Nephron progenitor cell (in vitro differentiated cells): ENCODE data around the gene STAT3.
A peak's percentile ranks its signal among the peaks of the same experiment; 100 is the strongest.
"Not testable (repeated sequence)": the region's sequence is repeated elsewhere in the genome, so short reads cannot be mapped to it uniquely, and the experiment has no call there.

ENCODE experiments used
- DNase-seq: peaks from one replicate; pipeline ENCODE4 v3.0.0; 2021
- H3K27ac Mint-ChIP-seq: 2 replicates; pipeline ENCODE4 v1.8.0; 2021; ENCODE audit warnings: mild to moderate bottlenecking, moderate library complexity, mixed read lengths
- H3K27me3 Mint-ChIP-seq: 2 replicates; pipeline ENCODE4 v1.8.0; 2021; ENCODE audit warnings: mild to moderate bottlenecking, low read depth, mixed read lengths; ENCODE audit not compliant: poor library complexity
- H3K36me3 Mint-ChIP-seq: 2 replicates; pipeline ENCODE4 v1.8.0; 2021; ENCODE audit warnings: low read depth, mixed read lengths
- H3K4me1 Mint-ChIP-seq: 2 replicates; pipeline ENCODE4 v1.8.0; 2021; ENCODE audit warnings: mixed read lengths
- H3K4me3 Mint-ChIP-seq: 2 replicates; pipeline ENCODE4 v1.8.0; 2021; ENCODE audit warnings: mild to moderate bottlenecking, moderate library complexity, mixed read lengths
- H3K9me3 Mint-ChIP-seq: 2 replicates; pipeline ENCODE4 v1.8.0; 2021; ENCODE audit warnings: mild to moderate bottlenecking, moderate library complexity, mixed read lengths
- CTCF ChIP-seq: fragments of 200-600 bp; sonication (generic); IDR thresholded peaks from 2 replicates; pipeline ENCODE4 v1.5.0; 2021; ENCODE audit warnings: antibody characterized with exemption

The STAT3 gene

GRCh38 chr17:42380935-42381334, 7.3 kb downstream of the STAT3 start:
- H3K27me3 Mint-ChIP-seq: peaks cover 4% of the 10 kb centered on the region
- peaks cover 15% of the 10 kb centered on the region for H3K4me1 Mint-ChIP-seq
- peaks cover 16% of the 10 kb centered on the region for H3K36me3 Mint-ChIP-seq

GRCh38 chr17:42378959-42379594, 9.2 kb downstream of the STAT3 start:
- Mint-ChIP-seq H3K27ac (peak overlapping the region; percentile 95), H3K4me1 (peaks cover 15% of the 10 kb centered on the region), H3K36me3 (peaks cover 12% of the 10 kb centered on the region), H3K4me3 (no peak overlapping the region), H3K27me3 (peaks cover 4% of the 10 kb centered on the region), H3K9me3 (no peaks in the 10 kb centered on the region)
- TF ChIP-seq CTCF: no peak
- DNase-seq: no peak

More at GRCh38 chr17:42380935-42381334, 7.3 kb downstream of the STAT3 start:
- Mint-ChIP-seq H3K4me3 (no peak overlapping the region), H3K9me3 (no peaks in the 10 kb centered on the region), H3K27ac (no peak overlapping the region)
- no peak for DNase-seq
- TF ChIP-seq CTCF: no peak

- Mint-ChIP-seq H3K27me3 (peaks cover 4% of the 10 kb centered on the region), H3K27ac (no peak overlapping the region), H3K9me3 (no peaks in the 10 kb centered on the region), H3K4me1 (peaks cover 15% of the 10 kb centered on the region), H3K36me3 (peaks cover 12% of the 10 kb centered on the region), H3K4me3 (no peak overlapping the region)
- DNase-seq: no peak
- TF ChIP-seq CTCF: no peak
Measured at GRCh38 chr17:42378359-42378958, 9.8 kb downstream of the STAT3 start.

GRCh38 chr17:42373896-42374295, 14.3 kb downstream of the STAT3 start:
- TF ChIP-seq CTCF: no peak
- Mint-ChIP-seq H3K4me1 (peaks cover 6% of the 10 kb centered on the region), H3K27me3 (peaks cover 3% of the 10 kb centered on the region), H3K36me3 (peaks cover 16% of the 10 kb centered on the region), H3K4me3 (no peak overlapping the region), H3K27ac (no peak overlapping the region), H3K9me3 (peaks cover 14% of the 10 kb centered on the region)
- no peak for DNase-seq

- H3K4me3 Mint-ChIP-seq: no peak overlapping the region
- no peak overlapping the region for H3K27ac Mint-ChIP-seq
- DNase-seq: no peak
- peaks cover 14% of the 10 kb centered on the region for H3K9me3 Mint-ChIP-seq
- H3K4me1 Mint-ChIP-seq: peaks cover 6% of the 10 kb centered on the region
- peaks cover 3% of the 10 kb centered on the region for H3K27me3 Mint-ChIP-seq
- H3K36me3 Mint-ChIP-seq: peaks cover 16% of the 10 kb centered on the region
- no peak for TF ChIP-seq CTCF
Measured at GRCh38 chr17:42372142-42372541, 16.1 kb downstream of the STAT3 start.

GRCh38 chr17:42368797-42369561, 19.3 kb downstream of the STAT3 start:
- peaks cover 14% of the 10 kb centered on the region for H3K9me3 Mint-ChIP-seq
- H3K36me3 Mint-ChIP-seq: peaks cover 16% of the 10 kb centered on the region
- not testable (repeated sequence) for H3K27me3 Mint-ChIP-seq, H3K4me1 Mint-ChIP-seq, H3K27ac Mint-ChIP-seq, H3K4me3 Mint-ChIP-seq, DNase-seq

- not testable (repeated sequence) for H3K27me3 Mint-ChIP-seq, H3K4me3 Mint-ChIP-seq, H3K27ac Mint-ChIP-seq, DNase-seq, H3K4me1 Mint-ChIP-seq
- H3K9me3 Mint-ChIP-seq: peaks cover 14% of the 10 kb centered on the region
- H3K36me3 Mint-ChIP-seq: peaks cover 16% of the 10 kb centered on the region
Measured at GRCh38 chr17:42368310-42368709, 19.9 kb downstream of the STAT3 start.

- not testable (repeated sequence) for H3K4me3 Mint-ChIP-seq, DNase-seq, H3K27ac Mint-ChIP-seq, H3K27me3 Mint-ChIP-seq, H3K36me3 Mint-ChIP-seq, H3K9me3 Mint-ChIP-seq
- peaks cover 16% of the 10 kb centered on the region for H3K4me1 Mint-ChIP-seq
Measured at GRCh38 chr17:42366176-42367023, 21.8 kb downstream of the STAT3 start.
